NCI-H1417 (cell line): Measurements from ENCODE around the gene ZNF608.

Experiments used
- DNase-seq, 3 experiments: peaks; one replicate each; lab custom pipeline; 2025; lab: John Stamatoyannopoulos, UW

ZNF608 gene

GRCh38 chr5:124716169-124716568 is 30.3 kb downstream of the ZNF608 start:
- no peak for DNase-seq

DNA sequence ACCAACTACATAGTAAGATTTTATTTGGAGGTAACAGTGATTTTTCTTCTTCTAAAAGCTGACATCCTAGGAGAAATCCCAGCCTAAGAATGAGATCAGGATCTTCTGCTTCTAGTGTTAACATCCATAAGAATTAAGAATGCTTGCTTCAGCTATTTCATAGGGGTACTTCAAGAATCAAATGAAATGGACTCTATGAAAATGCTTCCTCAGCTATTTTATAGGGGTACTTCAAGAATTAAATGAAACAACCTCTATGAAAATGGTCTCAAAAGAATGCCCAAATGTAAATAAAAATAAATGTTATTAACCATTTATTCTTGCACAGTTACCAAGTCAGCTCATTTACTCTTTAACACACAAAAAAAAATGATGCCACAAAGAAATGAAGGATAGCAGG is 31.5 kb downstream of the ZNF608 start:
- no peak for DNase-seq

DNA sequence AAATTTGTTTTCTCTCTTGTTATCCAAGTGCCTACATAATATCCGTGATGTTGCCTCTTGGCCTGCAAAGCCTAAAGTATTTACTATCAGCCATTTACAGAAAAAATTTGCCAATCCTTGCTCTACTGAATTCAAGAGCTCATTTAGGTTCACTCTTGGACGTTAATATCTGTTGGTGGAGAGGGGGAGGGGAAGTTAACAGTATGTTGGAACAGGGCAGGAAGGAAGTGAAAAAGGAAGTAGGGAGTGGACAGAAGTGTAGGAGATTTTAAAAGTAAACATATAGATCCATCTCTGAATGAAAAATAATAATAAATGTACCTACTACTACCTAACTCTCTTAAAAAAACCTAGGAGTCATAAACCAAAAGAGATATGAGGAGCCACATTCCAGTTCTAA is 32.8 kb downstream of the ZNF608 start:
- no peak for DNase-seq

- no peak for DNase-seq
Measured at GRCh38 chr5:124712731-124713305, 33.6 kb downstream of the ZNF608 start.

GRCh38 chr5:124708086-124708485 is 38.4 kb downstream of the ZNF608 start:
- no peak for DNase-seq

DNA sequence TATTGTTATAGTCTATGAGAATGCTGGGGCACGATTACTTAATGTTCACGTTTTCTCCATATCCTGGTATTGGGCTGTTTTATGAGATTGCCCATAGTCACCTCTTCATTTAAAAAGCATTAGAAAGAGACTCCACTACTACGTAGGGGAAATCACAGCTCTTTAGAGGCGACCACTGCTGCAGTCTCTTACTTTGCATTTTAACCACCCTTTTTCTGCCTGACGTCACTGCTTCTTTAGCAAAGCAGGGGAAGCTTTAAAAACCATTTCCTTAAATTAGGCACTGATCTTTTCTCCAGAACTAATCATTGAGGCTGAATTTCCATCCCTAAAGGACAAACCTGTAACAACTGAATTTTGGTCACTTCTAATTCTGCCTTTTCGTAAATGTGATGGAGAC is 38.9 kb downstream of the ZNF608 start:
- DNase-seq = peak in 1 of 3 experiments; percentile 60

DNA sequence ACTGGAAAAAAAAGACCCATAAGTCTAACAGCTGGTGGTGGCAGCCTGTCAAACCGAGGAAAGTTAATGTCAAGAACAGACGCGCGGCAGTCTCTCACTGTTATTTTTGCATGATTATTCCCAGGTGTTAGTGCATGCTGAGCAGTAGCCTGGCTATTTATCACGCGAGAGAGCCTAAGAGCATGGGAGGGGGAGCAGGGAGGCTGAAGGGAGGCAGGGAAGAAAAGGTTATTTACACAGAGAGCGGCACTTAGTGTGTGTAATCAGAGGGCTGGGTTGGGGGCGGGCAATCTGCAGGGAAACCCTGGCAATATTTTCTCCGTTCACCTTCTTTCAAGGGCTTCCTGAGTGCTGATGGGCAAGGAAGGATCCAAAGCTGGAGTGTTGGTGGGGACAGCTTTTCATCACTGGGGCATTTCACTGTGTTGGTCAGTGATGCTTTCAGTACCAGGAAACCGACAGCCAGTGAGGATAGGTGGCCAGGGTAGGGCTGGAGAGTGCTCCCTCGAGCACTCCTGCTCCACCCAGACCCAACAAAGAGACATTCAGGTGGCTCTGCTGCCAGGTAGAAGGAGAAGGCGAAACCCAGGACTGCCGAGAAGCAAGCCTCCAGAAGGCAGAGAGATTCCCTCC is 39.6 kb downstream of the ZNF608 start:
- peak; percentile 84 to 97 (median 87) for DNase-seq

- DNase-seq = no peak
Measured at GRCh38 chr5:124706051-124706450, 40.4 kb downstream of the ZNF608 start.

DNA sequence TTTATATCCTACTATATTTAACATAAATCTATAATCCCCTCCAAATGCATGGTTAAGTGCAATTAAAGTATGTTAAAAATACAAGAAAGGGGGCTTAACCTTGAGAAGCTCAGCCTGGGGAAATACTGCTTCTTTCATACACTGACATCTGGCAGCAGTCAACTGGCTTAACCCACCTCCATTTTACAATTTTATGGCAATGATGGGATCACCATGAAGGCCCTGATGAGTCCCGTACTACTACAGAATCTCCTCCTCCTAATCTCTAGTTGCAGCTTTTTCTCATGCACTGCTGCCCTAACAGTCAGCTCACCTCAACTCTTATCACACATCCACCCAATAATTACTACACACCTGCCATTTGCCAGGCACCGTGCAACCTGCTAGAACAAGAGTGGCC is 40.9 kb downstream of the ZNF608 start:
- DNase-seq = peak in 2 of 3 experiments; percentile 5 to 42

GRCh38 chr5:124704594-124705284 is 41.7 kb downstream of the ZNF608 start:
- DNase-seq = peak in 2 of 3 experiments; percentile 4 to 51

DNA sequence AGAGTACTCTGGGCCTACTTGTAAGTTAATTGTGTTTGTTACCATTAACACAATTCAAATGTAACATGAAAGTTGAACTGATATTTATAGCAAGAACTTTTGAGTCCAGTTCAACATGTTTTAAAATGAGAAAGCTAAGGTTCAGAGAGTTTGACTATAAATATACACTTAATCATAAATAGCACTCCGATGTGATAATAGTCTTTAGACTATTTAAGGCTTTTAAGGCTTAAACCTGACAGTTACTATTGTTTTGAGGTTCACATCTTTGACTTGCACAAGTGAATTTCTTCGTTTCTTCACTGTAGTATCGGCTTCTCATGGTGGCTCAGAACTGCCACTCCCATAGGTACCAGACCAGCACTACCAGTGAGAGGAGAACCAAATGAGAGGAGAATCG is 42.4 kb downstream of the ZNF608 start:
- DNase-seq = no peak

DNA sequence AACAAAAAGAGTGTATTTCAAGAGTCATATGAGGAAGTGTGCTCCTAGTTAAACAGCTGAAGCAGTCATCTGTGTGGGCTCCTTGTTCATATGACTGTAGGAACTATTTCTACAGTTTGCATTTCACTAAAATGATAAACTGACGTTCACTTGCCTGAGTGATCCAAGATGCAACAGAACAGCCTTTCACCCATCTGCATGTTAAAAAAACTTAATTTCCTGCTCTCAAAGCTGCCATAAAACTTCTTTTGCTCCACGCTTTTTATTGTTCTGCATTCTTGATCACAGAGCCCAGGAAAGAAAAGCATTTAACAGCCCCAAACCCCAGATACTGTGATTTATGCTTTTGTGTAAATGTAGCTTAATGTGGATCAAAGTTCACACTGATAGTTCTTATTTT is 43.9 kb downstream of the ZNF608 start:
- no peak for DNase-seq

DNA sequence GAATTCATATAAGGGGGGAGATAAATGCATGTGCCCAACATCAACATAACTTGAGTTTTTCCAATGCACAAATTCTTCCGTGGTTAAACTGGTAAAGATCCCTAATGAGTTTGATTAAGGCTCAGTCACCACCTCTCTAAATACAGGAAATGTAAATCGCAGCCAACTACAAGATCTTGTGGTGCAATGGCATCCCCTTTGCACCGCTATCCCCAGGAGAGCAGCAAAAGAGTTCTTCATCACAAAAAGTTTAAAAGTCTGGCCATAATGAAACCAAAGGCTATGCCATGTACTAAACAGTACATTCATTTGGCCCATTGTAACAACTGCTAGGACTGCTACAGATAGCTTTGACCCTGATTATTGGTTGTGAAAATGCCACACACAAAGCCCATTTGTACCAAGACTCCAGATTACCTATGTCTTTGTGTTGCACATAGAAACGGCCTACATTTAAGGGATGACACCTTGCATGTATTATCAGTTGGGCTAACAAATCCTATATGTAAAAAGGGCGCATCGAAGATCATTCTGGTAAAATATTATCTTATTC is 44.5 kb downstream of the ZNF608 start:
- DNase-seq = no peak

DNA sequence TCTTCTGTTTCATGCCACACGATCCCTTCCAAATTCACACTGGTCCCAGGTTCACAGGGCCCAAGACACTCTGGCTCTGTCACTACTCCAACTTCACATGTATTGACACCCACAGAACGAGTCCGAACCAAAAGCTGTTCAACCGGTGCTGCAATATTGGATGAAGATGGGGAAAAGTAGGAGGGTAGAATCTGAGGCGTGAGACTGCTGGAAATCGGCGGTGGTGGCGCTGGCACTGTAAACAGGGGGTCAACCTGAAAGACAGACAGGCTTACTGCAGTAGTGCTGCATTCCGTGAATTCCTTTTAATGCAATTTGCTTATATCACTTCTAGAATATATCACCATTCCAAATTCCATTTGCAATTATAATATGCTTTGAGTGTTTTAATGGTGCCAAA is 45.4 kb downstream of the ZNF608 start:
- DNase-seq = no peak

GRCh38 chr5:124700333-124700732 is 46.1 kb downstream of the ZNF608 start:
- DNase-seq = no peak

DNA sequence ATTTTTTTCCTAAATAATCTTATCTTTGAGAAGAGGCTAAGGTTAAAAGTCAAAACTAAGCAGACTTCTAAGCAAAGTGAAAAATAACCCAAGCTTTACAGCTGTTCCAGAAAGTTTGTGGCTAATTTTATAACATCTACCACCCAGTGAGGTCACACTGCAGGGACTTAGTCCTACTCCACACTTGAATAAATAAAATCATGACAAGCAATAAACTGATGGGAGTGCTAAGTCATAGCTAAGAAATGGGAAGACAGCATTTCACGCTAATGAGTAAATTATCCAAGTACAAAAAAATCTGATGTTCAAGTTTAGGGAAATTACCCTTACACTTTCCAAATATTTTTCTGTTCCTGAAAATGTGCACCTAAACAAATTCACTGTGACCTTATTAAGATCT is 47.7 kb downstream of the ZNF608 start:
- DNase-seq = no peak

DNA sequence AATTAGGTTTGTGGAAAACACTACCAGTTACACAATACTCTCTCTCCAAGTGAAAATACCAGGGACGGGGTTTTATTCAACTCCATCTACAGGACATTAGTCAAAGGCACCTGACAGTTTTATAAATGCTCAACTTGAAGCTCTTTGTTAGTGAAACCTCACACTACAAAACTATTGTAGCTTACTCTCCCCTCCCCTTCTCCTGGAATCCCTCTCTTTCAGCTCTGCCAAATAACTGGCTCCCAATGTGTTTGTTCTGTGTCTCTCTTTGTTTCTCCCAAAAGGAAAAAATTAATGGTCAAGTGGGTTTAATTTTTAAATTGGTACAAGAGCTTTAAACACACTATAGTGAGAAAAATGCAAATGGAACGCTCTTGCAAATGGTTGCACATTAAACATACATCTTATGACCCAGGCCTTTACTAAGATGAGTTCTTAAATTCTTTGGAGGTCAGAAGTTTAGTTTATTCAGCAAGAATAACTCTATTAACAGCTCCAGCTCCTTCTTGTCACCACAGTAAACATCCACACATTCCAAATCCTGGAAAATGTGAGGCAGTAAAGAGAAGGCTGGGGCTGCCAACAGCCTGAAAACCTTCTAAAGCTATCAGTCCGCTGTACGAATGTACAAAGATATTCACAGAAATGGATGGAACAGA is 48.4 kb downstream of the ZNF608 start:
- peak in 1 of 3 experiments; percentile 64 for DNase-seq

DNA sequence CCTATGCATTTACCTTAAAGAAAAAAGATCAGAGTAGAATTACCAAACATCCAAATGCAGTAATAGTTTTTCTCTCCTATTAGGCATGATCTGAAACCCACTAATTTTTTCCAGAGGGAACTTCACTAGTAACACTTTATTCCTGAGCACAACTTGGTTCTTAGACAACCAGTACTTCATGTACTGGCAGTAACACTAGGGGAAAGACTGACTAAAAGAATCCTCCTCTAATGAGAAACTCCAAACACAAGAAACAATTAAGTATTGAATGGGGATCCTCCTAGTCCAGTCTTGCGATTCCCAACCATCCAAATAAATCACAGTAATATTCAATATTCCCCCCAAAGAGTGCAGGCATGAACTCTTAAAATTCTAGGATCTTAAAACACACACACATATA is 48.9 kb downstream of the ZNF608 start:
- DNase-seq = no peak

DNA sequence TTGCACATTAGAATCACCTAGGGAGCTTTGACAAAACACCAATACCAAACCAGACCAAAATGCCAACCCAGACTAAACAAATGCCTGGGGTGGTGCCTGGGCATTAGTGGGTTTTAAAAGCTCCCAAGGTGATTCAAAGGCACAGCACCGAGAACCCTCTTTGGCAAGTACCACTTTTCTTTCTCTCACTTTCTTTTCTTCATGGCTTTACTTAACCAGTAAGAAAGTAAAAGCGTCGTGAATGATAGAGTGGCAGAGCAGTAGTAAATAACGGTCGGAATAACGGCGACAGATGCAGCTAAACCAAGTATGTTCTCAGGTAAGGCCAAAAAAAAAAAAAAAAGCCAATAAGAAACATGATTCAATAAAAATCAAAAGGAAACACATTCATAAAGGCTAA is 49.5 kb downstream of the ZNF608 start:
- no peak for DNase-seq
